PC-3 (cell line): ENCODE data around the gene GRIN2B.

ENCODE experiments used
- CTCF ChIP-seq: fragments of 300-600 bp; sonication (generic); conservative IDR thresholded peaks from 2 replicates; pipeline ENCODE4 v1.5.1; 2017; ENCODE audit warnings: antibody characterized with exemption, low read depth, mild to moderate bottlenecking, low read length
- EZH2 ChIP-seq: fragments of 300-600 bp; sonication (generic); IDR thresholded peaks from one replicate; pipeline ENCODE4 v1.6.1; 2017; ENCODE audit warnings: antibody characterized with exemption, mild to moderate bottlenecking, low read length; ENCODE audit not compliant: unreplicated experiment
- EZH2phosphoT487 ChIP-seq: fragments of 300-600 bp; sonication (generic); IDR thresholded peaks from 2 replicates; pipeline ENCODE4 v1.6.1; 2018; ENCODE audit warnings: mild to moderate bottlenecking, antibody characterized with exemption, low read length, borderline replicate concordance

GRCh38 chr12:13981296-13981962, at the start of gene GRIN2B:
- TF ChIP-seq CTCF, result no peak
- no peak for TF ChIP-seq EZH2phosphoT487
- TF ChIP-seq EZH2, result no peak
